ENCODE measurements around the gene IPMK. TPM values are rescaled to one million over a fixed set of nuclear protein-coding genes. Genes with fewer than 3 reads are reported as not detected.

IPMK gene
- total RNA-seq, 1 experiment from 2014 or later: 5.5 TPM

- TF ChIP-seq CTCF (IDR thresholded peaks at IDR 0.05 in 2 of 3, conservative IDR thresholded peaks at IDR 0.05 in 1 of 3; ENCODE audit: borderline replicate concordance in 1 of 3, insufficient read depth in 1 of 3, low read depth in 2 of 3, low read length in 2 of 3) (no peak), POLR2A (IDR thresholded peaks at IDR 0.05; ENCODE audit: borderline replicate concordance, extremely low read depth, insufficient read depth, insufficient read length) (peak; percentile 64), ZNF274 (IDR thresholded peaks at IDR 0.05; ENCODE audit: low read depth, low read length) (no peak), CBX3 (IDR thresholded peaks at IDR 0.05; ENCODE audit: low read depth) (0 out of 2 replicates have a peak, but pooled peaks have one; percentile 22)
Measured at GRCh38 chr10:58267713-58268453, at the start of gene IPMK (continued).

GRCh38 chr10:58316874-58317273, 49.2 kb upstream of the IPMK start:
- Histone ChIP-seq H3K79me2 (ENCODE audit: insufficient read depth, low read length) (no peaks in the 10 kb centered on the region), H3K9me2 (ENCODE audit: insufficient read depth) (no peaks in the 10 kb centered on the region), H3K36me3 (ENCODE audit: control insufficient read depth in 1 of 2, insufficient read depth in 2 of 2, low read length in 2 of 2) (no peaks in the 10 kb centered on the region), H3K9ac (ENCODE audit: low read length) (no peak overlapping the region), H3K9me3 (ENCODE audit: control insufficient read depth in 1 of 2, insufficient read depth in 1 of 2, low read depth in 1 of 2, low read length in 2 of 2) (no peaks in the 10 kb centered on the region), H3K4me3 (replicated peaks in 1 of 2; ENCODE audit: low read depth in 1 of 2, low read length in 2 of 2) (no peak overlapping the region), H3K27ac (ENCODE audit: low read depth, low read length) (no peak overlapping the region), H2AFZ (ENCODE audit: low read depth, low read length, poor library complexity, severe bottlenecking) (no peak overlapping the region), H3K4me1 (ENCODE audit: control insufficient read depth in 1 of 2, insufficient read depth in 2 of 2, low read length in 2 of 2) (no peaks in the 10 kb centered on the region), H3K27me3 (ENCODE audit: insufficient read depth, low read length) (no peaks in the 10 kb centered on the region), H3K4me2 (ENCODE audit: low read length) (no peak overlapping the region), H4K20me1 (ENCODE audit: insufficient read depth) (no peaks in the 10 kb centered on the region)
- ATAC-seq (no peak), DNase-seq (ENCODE audit: low read depth, low spot score) (no peak)
- ChIA-PET POLR2A (no interaction called here), RAD21 (ENCODE audit: low non-redundant PET in 1 of 2, low total read pairs in 2 of 2, uncharacterized antibody in 2 of 2, unreplicated experiment in 2 of 2) (no interaction called here), CTCF (no interaction called here)
- TF ChIP-seq JUND (IDR thresholded peaks at IDR 0.05) (no peak), ZNF274 (IDR thresholded peaks at IDR 0.05; ENCODE audit: low read depth, low read length) (no peak), POLR2A (IDR thresholded peaks at IDR 0.05; ENCODE audit: borderline replicate concordance, extremely low read depth, insufficient read depth, insufficient read length) (no peak), EZH2phosphoT487 (IDR thresholded peaks at IDR 0.05; ENCODE audit: borderline replicate concordance) (no peak), ZFX (IDR thresholded peaks at IDR 0.05) (no peak), CBX3 (IDR thresholded peaks at IDR 0.05; ENCODE audit: low read depth) (no peak), ELF1 (IDR thresholded peaks at IDR 0.05; ENCODE audit: borderline replicate concordance, low read depth) (no peak), CEBPB (IDR thresholded peaks at IDR 0.05; ENCODE audit: low read depth) (no peak), SRF (IDR thresholded peaks at IDR 0.05; ENCODE audit: low read depth) (no peak), ZBTB33 (IDR thresholded peaks at IDR 0.05; ENCODE audit: extremely low read depth, insufficient replicate concordance, low read length) (no peak), YY1 (IDR thresholded peaks at IDR 0.05; ENCODE audit: extremely low read depth, insufficient replicate concordance, low read depth, low read length) (no peak), REST (IDR thresholded peaks at IDR 0.05; ENCODE audit: low read depth) (no peak)
- intact Hi-C loops (cut with micrococcal nuclease): no loop called here
- BruUV-seq (replicated peaks): no TSS peak

All from HCT116 (cell line).